ENCODE results near the gene FBXO38.
"Not testable (repeated sequence)": the region's sequence is repeated elsewhere in the genome, so short reads cannot be mapped to it uniquely, and the experiment has no call there.

The FBXO38 gene

GRCh38 chr5:148433826-148434225 lies 50.1 kb downstream of the FBXO38 start:
- DNase-seq (ENCODE audit: low read depth): no peak

GRCh38 chr5:148436029-148436428 lies 52.3 kb downstream of the FBXO38 start:
- DNase-seq (ENCODE audit: low read depth): no peak

DNA sequence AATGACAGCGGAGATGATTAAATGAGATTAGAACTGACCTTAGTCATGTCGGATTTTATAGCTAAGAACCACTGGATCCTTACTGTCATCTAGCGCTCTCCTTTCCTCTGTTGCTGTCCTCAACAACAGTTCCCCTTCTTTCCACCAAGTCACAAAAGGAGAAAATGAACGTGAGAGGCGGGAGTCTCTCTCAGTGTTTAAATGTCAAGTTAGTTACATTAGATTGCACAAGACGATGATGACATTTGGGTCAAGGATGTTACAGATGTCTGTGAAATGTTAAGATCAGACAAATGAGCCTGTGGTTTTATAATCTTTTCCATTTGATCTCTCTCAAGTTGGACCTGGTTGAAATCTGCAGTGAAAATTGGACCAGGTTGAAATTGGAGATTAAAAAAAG lies 53.5 kb downstream of the FBXO38 start:
- no peak for DNase-seq (ENCODE audit: low read depth)

- no peak for DNase-seq (ENCODE audit: low read depth)
These were observed 55.2 kb downstream of the FBXO38 start for GRCh38 chr5:148438933-148439332.

GRCh38 chr5:148443241-148443640 lies 59.5 kb downstream of the FBXO38 start:
- no peak for DNase-seq (ENCODE audit: low read depth)

GRCh38 chr5:148443998-148444397 lies 60.2 kb downstream of the FBXO38 start:
- peak; percentile 42 for DNase-seq (ENCODE audit: low read depth)

- no peak for DNase-seq (ENCODE audit: low read depth)
These were observed 61.8 kb downstream of the FBXO38 start for GRCh38 chr5:148445578-148445977.

DNA sequence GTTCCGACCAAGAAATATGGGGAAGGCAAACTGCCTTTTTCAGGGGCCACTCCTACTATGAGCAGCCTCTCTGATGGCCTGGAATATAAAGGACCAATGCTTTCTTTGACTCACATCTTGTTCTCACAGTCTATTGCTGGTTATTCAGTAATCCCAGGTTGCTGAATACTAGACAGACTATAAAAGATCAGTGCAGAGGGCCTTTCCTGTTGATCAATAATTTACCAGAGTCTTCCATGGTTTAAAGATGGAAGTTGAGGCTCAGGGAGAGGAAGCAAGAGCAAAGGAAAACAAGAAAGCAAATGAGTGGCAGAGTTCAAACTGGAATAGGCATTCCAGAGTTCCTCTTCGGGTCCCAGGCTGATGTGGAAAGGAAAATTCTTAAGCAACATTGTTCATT lies 62.9 kb downstream of the FBXO38 start:
- no peak for DNase-seq (ENCODE audit: low read depth)

- DNase-seq (ENCODE audit: low read depth): no peak
These were observed 68.9 kb downstream of the FBXO38 start for GRCh38 chr5:148452499-148453193.

DNA sequence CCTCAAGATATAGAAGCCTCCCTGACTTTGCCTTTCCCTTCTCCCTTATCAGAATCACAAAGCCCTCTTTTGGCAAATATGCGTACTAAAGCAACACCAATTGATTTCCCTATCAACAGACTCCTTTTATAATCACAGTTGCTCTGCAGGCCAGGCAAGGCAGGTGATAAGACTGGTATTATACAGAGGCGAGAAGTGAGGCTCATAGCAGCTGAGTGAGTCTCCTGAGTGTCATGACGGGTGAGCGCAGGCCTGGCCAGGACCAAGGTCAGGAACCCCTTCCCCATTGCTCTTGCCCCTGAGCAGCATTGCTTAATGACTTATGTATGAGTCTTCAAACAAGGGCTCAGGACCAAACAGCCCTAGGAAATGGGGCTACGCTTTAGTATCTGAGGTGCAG lies 70.8 kb downstream of the FBXO38 start:
- no peak for DNase-seq (ENCODE audit: low read depth)

- no peak for DNase-seq (ENCODE audit: low read depth)
These were observed 71.4 kb downstream of the FBXO38 start for GRCh38 chr5:148455185-148455584.

DNA sequence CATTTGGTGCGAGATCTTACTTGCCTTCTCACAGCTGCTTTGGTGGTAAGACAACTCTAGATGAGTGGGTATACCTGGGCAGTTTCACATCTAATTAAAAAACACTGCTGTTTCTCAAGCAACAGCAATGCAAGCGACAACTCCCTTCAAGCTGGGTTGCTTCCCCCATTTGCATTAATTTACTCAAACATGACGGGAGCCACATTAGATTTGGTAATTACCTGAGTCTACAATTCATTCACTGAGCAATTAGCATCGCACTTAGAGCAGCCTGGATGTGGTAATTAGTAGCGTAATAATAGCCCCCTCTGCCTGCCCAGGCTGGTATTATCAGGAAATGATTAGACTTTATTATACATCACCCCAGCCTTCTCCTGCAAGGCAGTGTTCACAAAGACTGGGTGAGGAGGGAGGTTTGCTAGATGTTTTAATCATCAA lies 73.4 kb downstream of the FBXO38 start:
- no peak for DNase-seq (ENCODE audit: low read depth)

DNA sequence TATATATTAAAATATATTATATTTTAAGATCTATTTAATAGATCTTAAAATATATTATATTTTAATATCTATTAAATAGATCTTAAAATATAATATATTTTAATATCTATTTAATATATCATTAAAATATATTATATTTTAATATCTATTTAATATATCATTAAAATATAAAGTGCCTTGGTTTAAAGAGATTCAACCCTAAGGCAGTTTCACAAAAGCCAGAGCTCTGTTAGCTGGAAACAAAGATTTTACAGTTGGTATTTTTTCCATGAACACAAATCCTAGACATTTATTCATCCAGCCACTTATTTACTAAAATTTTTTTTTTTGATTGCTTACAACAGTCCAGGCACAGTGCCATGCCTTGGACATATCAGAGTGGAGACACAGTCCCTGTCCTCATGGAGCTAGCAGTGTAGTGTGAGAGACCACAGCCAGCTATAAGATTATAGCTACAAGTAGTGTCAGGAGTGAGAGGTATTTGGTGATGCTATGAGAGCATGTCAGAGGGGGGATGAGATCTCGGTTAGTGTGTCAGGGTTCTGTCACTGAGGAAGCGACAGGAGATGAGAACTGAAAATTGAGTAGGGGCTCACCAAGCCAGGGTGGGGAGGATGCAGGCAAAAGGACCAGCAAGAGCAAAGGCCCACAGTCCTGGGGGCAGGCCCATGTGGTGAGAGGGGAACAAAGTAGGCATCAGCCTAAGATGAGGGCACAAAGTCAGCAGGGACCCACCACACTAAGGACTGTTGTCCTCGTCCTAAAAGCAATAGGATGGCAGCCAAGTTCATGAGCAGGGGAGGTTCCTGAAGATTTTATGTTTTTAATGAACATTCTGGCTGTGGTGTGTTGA lies 74.5 kb downstream of the FBXO38 start:
- no peak for DNase-seq (ENCODE audit: low read depth)

DNA sequence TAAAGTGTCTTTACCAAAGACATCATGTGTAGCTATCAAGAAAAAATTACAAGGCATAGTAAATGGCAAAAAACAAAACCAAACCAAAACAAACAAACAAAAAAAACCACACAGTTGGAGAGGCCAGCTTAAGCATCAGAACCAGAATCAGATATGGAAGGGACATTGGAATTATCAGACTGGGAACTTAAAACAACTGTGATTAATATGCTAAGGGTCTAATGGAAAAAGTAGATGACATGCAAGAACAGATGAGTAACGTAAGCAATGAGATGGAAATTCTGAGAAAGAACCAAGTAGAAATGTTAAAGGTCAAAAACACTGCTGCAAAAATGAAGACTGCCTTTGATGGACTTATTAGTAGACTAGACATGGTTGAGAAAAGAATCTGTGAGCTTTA lies 75.9 kb downstream of the FBXO38 start:
- no peak for DNase-seq (ENCODE audit: low read depth)

GRCh38 chr5:148465381-148466235 lies 81.8 kb downstream of the FBXO38 start:
- no peak for DNase-seq (ENCODE audit: low read depth)

DNA sequence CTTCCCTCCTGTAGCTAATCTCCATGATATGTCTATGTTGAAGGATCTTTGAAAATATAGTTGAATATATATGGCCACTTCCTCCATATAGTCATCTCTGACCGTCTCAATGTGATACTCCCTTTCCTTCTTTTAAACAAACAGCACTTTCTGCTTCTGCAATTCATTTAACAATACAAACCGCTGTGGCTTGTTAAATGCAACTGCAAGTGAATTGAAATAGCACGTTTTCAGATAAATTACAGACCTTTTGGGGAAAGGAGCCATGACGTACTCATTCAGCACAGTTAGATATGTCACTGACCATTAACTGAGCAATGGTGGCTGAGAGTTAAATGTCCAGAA lies 82.5 kb downstream of the FBXO38 start:
- DNase-seq (ENCODE audit: low read depth): no peak

DNA sequence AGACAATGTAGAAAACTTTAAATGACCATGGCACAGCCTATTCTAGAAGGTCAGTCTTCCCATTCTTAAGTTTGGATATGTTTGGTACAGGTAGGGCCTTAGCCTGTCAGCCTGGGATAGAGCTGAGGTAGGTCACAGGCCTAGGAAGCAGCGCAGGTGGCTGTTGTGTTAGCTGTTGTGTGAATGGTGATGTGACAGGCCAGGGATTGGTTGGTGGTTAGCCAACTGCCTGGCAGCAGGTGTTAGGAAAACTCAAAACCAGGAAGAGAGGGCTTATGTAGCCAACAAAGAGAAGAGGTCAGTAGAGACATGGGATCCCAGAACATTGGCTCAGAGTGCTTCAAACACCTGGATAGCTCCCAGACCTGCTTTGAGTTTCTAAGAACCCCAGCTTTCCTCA lies 84.2 kb downstream of the FBXO38 start:
- no peak for DNase-seq (ENCODE audit: low read depth)

GRCh38 chr5:148468746-148469145 lies 85.0 kb downstream of the FBXO38 start:
- not testable (repeated sequence) for DNase-seq (ENCODE audit: low read depth)

- DNase-seq (ENCODE audit: low read depth): no peak
These were observed 85.8 kb downstream of the FBXO38 start for GRCh38 chr5:148469501-148469935.

GRCh38 chr5:148471379-148471778 lies 87.6 kb downstream of the FBXO38 start:
- no peak for DNase-seq (ENCODE audit: low read depth)

DNA sequence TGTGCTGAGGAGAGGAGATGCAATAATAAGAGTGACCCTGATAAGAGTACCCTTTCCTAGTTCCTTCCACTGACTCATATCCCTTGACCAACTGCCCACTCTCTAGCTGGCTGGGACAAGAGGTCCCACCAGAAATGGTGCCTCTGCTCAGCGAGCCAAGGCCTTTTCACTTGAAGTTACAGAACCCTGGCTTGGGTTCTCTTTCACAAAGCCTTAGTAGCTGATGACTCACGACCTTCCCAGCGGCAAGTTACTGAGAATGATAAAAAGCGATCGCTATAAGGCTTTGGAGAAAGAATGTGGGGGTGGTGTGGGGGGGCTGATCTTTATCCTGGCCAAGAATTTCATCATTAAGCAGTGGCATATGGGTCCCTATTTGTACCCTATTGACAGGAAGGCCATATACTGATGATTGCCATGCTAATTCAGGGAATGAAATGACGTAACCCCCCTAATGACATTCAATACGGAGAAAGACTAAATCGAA lies 90.3 kb downstream of the FBXO38 start:
- DNase-seq (ENCODE audit: low read depth): no peak

- no peak for DNase-seq (ENCODE audit: low read depth)
These were observed 92.5 kb downstream of the FBXO38 start for GRCh38 chr5:148476302-148476701.

Measured in HS-5 (cell line).